ENCODE data around the gene FASN. TPM values are rescaled to one million over a fixed set of nuclear protein-coding genes. Genes with fewer than 3 reads are reported as not detected.

Gene FASN
- total and polyA plus RNA-seq, 2 of the 13 experiments (the other 11 are each of a cell fraction or from before 2014, with no cell fraction given) = 51.7 to 101 TPM

- TF ChIP-seq NFKB2 (CRISPR knock-in tag; IDR thresholded peaks at IDR 0.05; ENCODE audit: borderline replicate concordance) (0 out of 2 replicates have a peak, but pooled peaks have one; percentile 21), ARNT2 (CRISPR knock-in tag; IDR thresholded peaks at IDR 0.05; ENCODE audit: low read depth) (no peak), TAF15 (IDR thresholded peaks at IDR 0.05; ENCODE audit: low read depth, low read length, poor library complexity, severe bottlenecking) (peak; percentile 27), RAD21 (CRISPR knock-in tag; IDR thresholded peaks at IDR 0.05) (no peak)
Measured at GRCh38 chr17:82082456-82082855, 15.6 kb downstream of the FASN start (continued).

- Histone ChIP-seq H3K27ac (ENCODE audit: extremely low read length, insufficient read depth, low read length) (no peak overlapping the region), H4K20me1 (ENCODE audit: insufficient read depth, low read length) (peaks cover 56% of the 10 kb centered on the region), H3K4me2 (ENCODE audit: low read depth, low read length) (no peak overlapping the region), H3K27me3 (ENCODE audit: control insufficient read depth in 1 of 2, insufficient read depth in 2 of 2, low read length in 2 of 2) (no peaks in the 10 kb centered on the region), H3K36me3 (replicated peaks in 1 of 2; ENCODE audit: control insufficient read depth in 1 of 2, insufficient read depth in 2 of 2, low read length in 2 of 2) (peaks cover 72 to 84% of the 10 kb centered on the region in 2 experiments), H3K79me2 (ENCODE audit: insufficient read depth, low read length) (no peaks in the 10 kb centered on the region), H3K9ac (ENCODE audit: insufficient read depth, low read depth, low read length) (no peak overlapping the region), H3K4me1 (ENCODE audit: insufficient read depth, low read length) (no peaks in the 10 kb centered on the region), H3K9me3 (ENCODE audit: low read length) (no peaks in the 10 kb centered on the region), H3K4me3 (replicated peaks in 1 of 3; ENCODE audit: insufficient read depth in 1 of 3, low read depth in 2 of 3, low read length in 3 of 3) (no peak overlapping the region), H2AFZ (ENCODE audit: low read length) (no peak overlapping the region)
- in situ Hi-C loops (cut with HindIII; ENCODE audit: extremely low pct_ligation_motif_present, low pct_unique_long_range_greater_than_20kb) (no loop called here), intact Hi-C loops (cut with micrococcal nuclease; ENCODE audit: unreplicated experiment) (no loop called here)
- BruUV-seq (replicated peaks) = no TSS peak
- 97% methylated on average over 17 of the region's 22 CpGs for WGBS (ENCODE audit: low lambda C conversion rate)
- ATAC-seq = no peak
- FAIRE-seq = no peak
- DNase-seq (ENCODE audit: low spot score) = no peak
- POLR2A ChIA-PET = no interaction called here
- CTCF ChIA-PET (ENCODE audit: low intra/inter-chr PET ratio, low total read pairs) = no interaction called here
- TF ChIP-seq ZNF557 (CRISPR knock-in tag; IDR thresholded peaks at IDR 0.05) (no peak), CCDC6 (CRISPR knock-in tag; IDR thresholded peaks at IDR 0.05) (no peak), PRDM10 (CRISPR knock-in tag; IDR thresholded peaks at IDR 0.05; ENCODE audit: low read depth) (no peak), SSRP1 (CRISPR knock-in tag; IDR thresholded peaks at IDR 0.05) (0 out of 2 replicates have a peak, but pooled peaks have one; percentile 5), ZNF549 (CRISPR knock-in tag; IDR thresholded peaks at IDR 0.05) (no peak), E2F1 (CRISPR knock-in tag; IDR thresholded peaks at IDR 0.05) (no peak), ZNF772 (CRISPR knock-in tag; IDR thresholded peaks at IDR 0.05) (no peak), TCF12 (IDR thresholded peaks at IDR 0.05) (no peak), TCF12 (CRISPR knock-in tag; IDR thresholded peaks at IDR 0.05) (no peak), ZNF724P (CRISPR knock-in tag; IDR thresholded peaks at IDR 0.05; ENCODE audit: borderline replicate concordance) (no peak), ZNF597 (CRISPR knock-in tag; IDR thresholded peaks at IDR 0.05) (no peak), MLXIP (CRISPR knock-in tag; IDR thresholded peaks at IDR 0.05; ENCODE audit: borderline replicate concordance) (no peak)
Measured at GRCh38 chr17:82081966-82082365, 16.1 kb downstream of the FASN start.

Measured in HepG2 (cell line).